SIG-M5 treated with dmso at 0.1 percent for 504 hours (cell line): ENCODE results near the gene PTPRF.
"Not testable (repeated sequence)": the region's sequence is repeated elsewhere in the genome, so short reads cannot be mapped to it uniquely, and the experiment has no call there.

Experiments
- DNase-seq: peaks from one replicate; lab custom pipeline; 2025; ENCODE audit not compliant: unreplicated experiment; lab: John Stamatoyannopoulos, UW

Gene PTPRF

GRCh38 chr1:43537423-43538142 lies 6.9 kb downstream of the PTPRF start:
- no peak for DNase-seq

- DNase-seq: no peak
These were observed 7.4 kb downstream of the PTPRF start for GRCh38 chr1:43538143-43538487.

- no peak for DNase-seq
These were observed 8.3 kb downstream of the PTPRF start for GRCh38 chr1:43538969-43539368.

- no peak for DNase-seq
These were observed 9.2 kb downstream of the PTPRF start for GRCh38 chr1:43539726-43540434.

- DNase-seq: no peak
These were observed 10.0 kb downstream of the PTPRF start for GRCh38 chr1:43540653-43541071.

- no peak for DNase-seq
These were observed 10.5 kb downstream of the PTPRF start for GRCh38 chr1:43541141-43541540.

- DNase-seq: no peak
These were observed 11.2 kb downstream of the PTPRF start for GRCh38 chr1:43541721-43542401.

GRCh38 chr1:43542527-43543458 lies 12.1 kb downstream of the PTPRF start:
- no peak for DNase-seq

- DNase-seq: no peak
These were observed 12.9 kb downstream of the PTPRF start for GRCh38 chr1:43543567-43543966.

GRCh38 chr1:43545339-43545694 lies 14.6 kb downstream of the PTPRF start:
- no peak for DNase-seq

- DNase-seq: no peak
These were observed 15.2 kb downstream of the PTPRF start for GRCh38 chr1:43545695-43546387.

- DNase-seq: no peak
These were observed 15.9 kb downstream of the PTPRF start for GRCh38 chr1:43546388-43547100.

- no peak for DNase-seq
These were observed 16.9 kb downstream of the PTPRF start for GRCh38 chr1:43547538-43548072.

GRCh38 chr1:43548285-43549271 lies 17.9 kb downstream of the PTPRF start:
- no peak for DNase-seq

GRCh38 chr1:43549394-43549793 lies 18.7 kb downstream of the PTPRF start:
- not testable (repeated sequence) for DNase-seq

- DNase-seq: peak; percentile 33
These were observed 19.4 kb downstream of the PTPRF start for GRCh38 chr1:43549921-43550597.

GRCh38 chr1:43550598-43551246 lies 20.0 kb downstream of the PTPRF start:
- no peak for DNase-seq
